ENCODE measurements around the gene PLEKHD1.

The PLEKHD1 gene

DNA sequence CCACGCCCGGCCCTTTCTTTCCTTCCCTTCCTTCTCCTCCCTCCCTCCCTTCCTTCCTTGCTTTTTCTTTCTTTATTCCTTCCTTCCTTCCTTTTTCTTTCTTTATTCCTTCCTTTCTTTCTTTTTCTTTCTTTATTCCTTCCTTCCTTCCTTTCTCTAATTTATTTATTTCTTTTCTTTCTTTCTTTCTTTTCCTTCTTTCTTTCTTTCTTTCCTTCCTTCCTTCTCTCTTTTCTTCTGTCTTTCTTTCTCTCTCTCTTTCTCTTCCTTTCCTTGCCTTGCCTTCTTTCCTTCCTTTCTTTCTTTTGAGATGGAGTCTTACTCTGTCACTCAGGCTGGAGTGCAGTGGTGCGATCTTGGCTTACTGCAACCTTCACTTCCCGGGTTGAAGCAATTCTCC is 74.2 kb downstream of the PLEKHD1 start:
- no peak for DNase-seq (ENCODE audit: low read depth)
- TF ChIP-seq, protein P1, sequence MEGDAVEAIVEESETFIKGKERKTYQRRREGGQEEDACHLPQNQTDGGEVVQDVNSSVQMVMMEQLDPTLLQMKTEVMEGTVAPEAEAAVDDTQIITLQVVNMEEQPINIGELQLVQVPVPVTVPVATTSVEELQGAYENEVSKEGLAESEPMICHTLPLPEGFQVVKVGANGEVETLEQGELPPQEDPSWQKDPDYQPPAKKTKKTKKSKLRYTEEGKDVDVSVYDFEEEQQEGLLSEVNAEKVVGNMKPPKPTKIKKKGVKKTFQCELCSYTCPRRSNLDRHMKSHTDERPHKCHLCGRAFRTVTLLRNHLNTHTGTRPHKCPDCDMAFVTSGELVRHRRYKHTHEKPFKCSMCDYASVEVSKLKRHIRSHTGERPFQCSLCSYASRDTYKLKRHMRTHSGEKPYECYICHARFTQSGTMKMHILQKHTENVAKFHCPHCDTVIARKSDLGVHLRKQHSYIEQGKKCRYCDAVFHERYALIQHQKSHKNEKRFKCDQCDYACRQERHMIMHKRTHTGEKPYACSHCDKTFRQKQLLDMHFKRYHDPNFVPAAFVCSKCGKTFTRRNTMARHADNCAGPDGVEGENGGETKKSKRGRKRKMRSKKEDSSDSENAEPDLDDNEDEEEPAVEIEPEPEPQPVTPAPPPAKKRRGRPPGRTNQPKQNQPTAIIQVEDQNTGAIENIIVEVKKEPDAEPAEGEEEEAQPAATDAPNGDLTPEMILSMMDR (IDR thresholded peaks at IDR 0.05; ENCODE audit: insufficient read depth, low read depth, low read length, missing control alignments): no peak
- H3K4me3 ChIP-seq (ENCODE audit: low read length): no peak overlapping the region

DNA sequence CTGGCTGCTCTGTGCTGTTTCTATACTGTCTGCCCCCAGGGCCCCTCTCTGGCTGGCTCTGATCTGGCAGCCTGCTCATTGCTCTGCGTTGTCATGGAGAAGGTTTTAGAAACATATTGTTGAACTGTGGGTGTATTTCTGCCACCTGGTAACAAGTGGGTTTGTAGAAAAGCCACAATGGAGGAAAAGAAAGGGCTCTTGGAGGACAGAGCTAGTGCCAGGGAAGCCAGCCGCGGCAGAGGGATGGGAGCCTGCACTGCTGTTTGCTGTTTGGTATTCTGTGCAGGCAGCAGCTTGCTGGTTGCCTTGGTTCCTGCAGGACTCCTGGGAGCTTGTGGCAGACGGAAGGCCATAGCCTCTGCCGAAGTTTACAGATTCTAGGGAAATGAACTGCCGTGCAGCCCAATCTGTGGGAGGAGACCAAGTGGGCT is 75.1 kb downstream of the PLEKHD1 start:
- H3K4me3 ChIP-seq (ENCODE audit: low read length): no peak overlapping the region
- TF ChIP-seq, protein P1 (IDR thresholded peaks at IDR 0.05; ENCODE audit: insufficient read depth, low read depth, low read length, missing control alignments): no peak
- DNase-seq (ENCODE audit: low read depth): peak; percentile 42

DNA sequence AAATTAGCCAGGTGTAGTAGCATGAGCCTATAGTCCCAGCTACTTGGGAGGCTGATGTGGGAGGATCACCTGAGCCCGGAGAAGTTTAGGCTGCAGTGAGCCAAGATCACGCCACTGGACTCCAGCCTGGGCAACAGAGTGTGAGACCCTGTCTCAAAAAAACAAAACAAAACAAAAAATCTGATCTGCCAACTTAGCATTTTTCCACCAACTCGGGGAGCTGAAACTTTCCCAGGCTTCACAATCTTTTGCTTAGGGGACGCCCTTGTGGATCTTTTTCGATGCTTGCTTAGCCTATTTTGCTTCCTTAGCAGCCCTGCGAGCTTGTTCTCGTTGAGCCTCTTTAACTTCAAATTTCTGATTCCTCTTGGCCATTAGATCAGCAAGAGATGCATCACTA is 76.3 kb downstream of the PLEKHD1 start:
- TF ChIP-seq, protein P1 (IDR thresholded peaks at IDR 0.05; ENCODE audit: insufficient read depth, low read depth, low read length, missing control alignments): no peak
- no peak for DNase-seq (ENCODE audit: low read depth)
- H3K4me3 ChIP-seq (ENCODE audit: low read length): no peak overlapping the region

DNA sequence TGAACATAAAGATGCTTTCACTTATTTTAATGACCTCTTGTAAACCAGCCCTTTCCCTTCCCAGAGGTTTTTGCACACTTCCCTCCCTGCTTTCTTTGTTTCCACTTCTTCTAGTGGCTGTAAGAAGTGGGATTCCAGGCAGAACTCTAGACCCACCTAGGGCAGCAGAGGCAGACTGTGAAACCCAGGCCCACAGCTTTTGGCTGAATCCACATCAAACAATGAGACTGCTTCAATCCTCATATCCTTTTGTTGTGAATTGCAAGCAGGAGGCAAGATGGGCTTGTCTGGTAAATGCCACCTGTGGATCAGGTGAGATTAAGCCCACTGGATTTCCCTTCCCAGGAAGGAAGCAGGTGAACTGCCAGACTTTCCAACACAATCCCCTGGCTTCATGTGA is 77.4 kb downstream of the PLEKHD1 start:
- TF ChIP-seq, protein P1 (IDR thresholded peaks at IDR 0.05; ENCODE audit: insufficient read depth, low read depth, low read length, missing control alignments): no peak
- no peak for DNase-seq (ENCODE audit: low read depth)
- no peak overlapping the region for H3K4me3 ChIP-seq (ENCODE audit: low read length)

DNA sequence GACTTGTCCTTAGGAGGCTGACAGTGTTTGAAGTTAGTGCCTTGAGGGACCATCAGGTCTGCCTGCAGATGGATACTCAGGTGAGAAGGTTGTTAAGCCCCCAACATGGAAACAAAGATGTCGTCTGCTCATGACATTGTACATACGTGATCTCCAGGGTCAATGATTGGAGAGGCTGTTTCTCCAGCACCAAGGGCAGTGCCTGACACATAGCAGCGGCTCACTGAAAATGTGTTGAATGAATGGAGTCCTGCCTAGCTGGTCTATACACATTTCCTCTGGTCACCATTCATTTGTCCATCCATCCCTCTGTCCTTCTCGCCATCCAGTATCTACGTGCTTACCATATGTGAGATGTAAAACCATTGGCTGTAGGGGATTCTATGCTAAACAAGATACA is 83.0 kb downstream of the PLEKHD1 start:
- TF ChIP-seq, protein P1 (IDR thresholded peaks at IDR 0.05; ENCODE audit: insufficient read depth, low read depth, low read length, missing control alignments): no peak
- H3K4me3 ChIP-seq (ENCODE audit: low read length): no peak overlapping the region
- no peak for DNase-seq (ENCODE audit: low read depth)

DNA sequence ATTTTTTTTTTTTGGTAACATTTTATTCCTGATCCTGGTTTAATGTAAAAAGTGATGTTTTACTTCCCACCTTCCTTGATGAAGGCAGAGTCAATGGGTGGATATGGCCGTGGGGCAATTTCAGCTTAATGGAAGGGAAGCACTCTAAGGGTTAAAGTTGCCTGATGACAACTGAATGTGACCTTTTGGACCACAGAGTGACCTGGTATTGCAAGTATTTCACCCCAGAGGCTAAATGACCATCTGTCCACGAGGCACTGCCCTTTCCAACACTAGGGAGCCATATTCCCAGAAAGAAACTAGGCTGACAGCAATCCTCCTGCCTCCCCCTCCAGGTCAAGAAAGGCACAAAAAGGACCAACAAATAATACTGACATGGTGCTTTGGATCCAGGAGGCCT is 85.3 kb downstream of the PLEKHD1 start:
- DNase-seq (ENCODE audit: low read depth): no peak
- TF ChIP-seq, protein P1 (IDR thresholded peaks at IDR 0.05; ENCODE audit: insufficient read depth, low read depth, low read length, missing control alignments): no peak
- no peak overlapping the region for H3K4me3 ChIP-seq (ENCODE audit: low read length)

DNA sequence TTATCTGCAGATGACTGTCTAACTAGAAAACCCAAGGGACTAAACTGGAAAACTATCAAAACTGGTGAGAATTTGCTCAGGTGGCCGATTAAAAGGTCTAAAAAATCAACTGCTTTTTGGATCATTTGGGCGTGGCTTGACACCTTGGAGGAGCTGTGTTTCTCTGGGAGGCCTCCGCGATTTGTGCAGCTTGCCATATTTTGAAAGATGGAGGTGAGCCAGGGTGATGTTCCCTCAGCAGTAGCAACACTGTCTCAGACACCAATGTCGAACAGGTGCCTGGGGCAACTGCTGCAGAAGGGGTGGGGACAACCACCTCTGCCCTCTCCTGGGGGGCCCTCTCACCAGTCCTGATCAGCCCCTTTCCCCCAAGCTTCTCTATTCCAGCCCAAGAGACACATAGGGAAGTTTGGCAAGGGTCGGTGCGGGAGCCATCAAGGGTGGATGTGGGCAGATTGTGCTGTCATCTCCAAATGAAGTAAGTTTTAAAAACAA is 86.4 kb downstream of the PLEKHD1 start:
- TF ChIP-seq, protein P1 (IDR thresholded peaks at IDR 0.05; ENCODE audit: insufficient read depth, low read depth, low read length, missing control alignments): no peak
- no peak for DNase-seq (ENCODE audit: low read depth)

More for the DNA sequence above, 86.4 kb downstream of the PLEKHD1 start:
- no peak overlapping the region for H3K4me3 ChIP-seq (ENCODE audit: low read length)

All from epithelial cell of esophagus (primary cell).